ENCODE measurements around the gene TMPRSS4.

GRCh38 chr11:118132385-118133151 is 55.7 kb downstream of the TMPRSS4 start:
- TF ChIP-seq, protein P1, sequence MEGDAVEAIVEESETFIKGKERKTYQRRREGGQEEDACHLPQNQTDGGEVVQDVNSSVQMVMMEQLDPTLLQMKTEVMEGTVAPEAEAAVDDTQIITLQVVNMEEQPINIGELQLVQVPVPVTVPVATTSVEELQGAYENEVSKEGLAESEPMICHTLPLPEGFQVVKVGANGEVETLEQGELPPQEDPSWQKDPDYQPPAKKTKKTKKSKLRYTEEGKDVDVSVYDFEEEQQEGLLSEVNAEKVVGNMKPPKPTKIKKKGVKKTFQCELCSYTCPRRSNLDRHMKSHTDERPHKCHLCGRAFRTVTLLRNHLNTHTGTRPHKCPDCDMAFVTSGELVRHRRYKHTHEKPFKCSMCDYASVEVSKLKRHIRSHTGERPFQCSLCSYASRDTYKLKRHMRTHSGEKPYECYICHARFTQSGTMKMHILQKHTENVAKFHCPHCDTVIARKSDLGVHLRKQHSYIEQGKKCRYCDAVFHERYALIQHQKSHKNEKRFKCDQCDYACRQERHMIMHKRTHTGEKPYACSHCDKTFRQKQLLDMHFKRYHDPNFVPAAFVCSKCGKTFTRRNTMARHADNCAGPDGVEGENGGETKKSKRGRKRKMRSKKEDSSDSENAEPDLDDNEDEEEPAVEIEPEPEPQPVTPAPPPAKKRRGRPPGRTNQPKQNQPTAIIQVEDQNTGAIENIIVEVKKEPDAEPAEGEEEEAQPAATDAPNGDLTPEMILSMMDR (IDR thresholded peaks at IDR 0.05), result no peak
- TF ChIP-seq EP300 (IDR thresholded peaks at IDR 0.05; ENCODE audit: low read depth), result no peak
- no peak for TF ChIP-seq POLR2A (IDR thresholded peaks at IDR 0.05)
- no peak for TF ChIP-seq POLR2AphosphoS5 (IDR thresholded peaks at IDR 0.05)
